ENCODE measurements around the gene POU4F3.

Gene POU4F3

GRCh38 chr5:146340260-146341081 lies 1.8 kb downstream of the POU4F3 start:
- peak; percentile 69 for DNase-seq

- DNase-seq = no peak
Observed at GRCh38 chr5:146341854-146342253, 3.2 kb downstream of the POU4F3 start.

- no peak for DNase-seq
Observed at GRCh38 chr5:146342519-146342881, 3.9 kb downstream of the POU4F3 start.

DNA sequence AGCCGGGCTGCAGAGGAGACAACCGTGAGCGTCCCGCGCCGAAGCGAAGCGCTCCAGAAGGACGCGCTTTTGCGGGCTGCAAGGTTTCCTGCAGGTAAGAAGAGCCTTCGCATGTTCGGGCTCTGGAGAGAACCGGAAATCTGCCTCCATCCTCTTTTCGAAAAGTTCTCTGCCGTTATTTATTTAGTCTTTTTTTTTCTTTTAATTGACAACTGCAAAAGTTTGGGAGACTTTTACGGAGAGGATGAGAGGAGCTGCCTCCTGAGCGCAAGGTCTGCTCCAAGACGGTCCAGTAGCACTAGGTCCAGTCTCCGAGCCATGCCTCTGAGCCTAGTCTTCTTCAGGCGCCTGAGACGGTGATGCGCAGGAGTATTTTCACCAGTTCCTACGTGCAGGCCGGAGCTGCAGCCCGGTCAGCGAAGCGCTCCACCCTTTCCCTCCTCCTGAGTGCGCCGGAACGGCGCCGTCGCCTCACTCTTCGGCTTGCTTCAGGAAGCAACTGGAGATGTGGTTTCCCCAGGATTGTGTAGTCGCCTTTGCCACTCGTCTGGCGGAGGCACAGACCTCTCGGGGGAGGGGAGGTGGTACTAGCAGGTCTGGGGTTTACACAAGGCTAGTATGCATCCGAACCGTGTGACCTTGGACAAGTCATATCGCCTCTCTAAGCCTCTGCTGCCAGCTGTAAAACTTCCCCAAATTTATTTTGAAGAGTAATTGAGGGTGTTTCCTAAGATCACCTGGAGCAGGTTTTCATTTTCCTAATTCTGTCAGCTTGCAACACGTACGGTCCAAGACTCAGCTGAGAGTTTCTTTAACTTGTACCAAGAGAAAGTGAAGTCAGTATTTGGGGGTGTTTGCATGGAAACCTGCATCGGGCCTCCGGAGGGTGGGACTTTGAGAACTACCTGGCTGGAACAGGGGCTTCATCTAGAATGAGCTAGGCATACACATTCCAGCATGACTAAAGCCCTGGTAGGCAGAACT lies 4.5 kb downstream of the POU4F3 start:
- no peak for DNase-seq

GRCh38 chr5:146344155-146345118 lies 5.8 kb downstream of the POU4F3 start:
- no peak for DNase-seq

DNA sequence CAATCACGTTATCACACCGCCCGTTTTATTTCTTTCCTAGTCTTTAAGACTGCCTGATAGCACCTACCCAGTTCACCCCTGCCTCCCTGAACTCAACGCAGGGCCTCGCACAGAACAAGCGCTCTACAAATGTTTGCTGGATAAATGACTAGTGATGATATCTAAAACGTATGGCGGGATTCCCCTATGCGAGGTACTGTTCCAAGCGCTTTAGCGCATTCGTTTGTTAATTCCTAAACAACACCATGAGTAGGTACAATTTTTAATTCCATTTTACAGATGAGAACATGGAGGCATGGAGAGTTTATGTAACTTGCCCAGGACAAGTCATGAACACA lies 6.6 kb downstream of the POU4F3 start:
- DNase-seq = no peak

- no peak for DNase-seq
Observed at GRCh38 chr5:146345578-146346366, 7.1 kb downstream of the POU4F3 start.

DNA sequence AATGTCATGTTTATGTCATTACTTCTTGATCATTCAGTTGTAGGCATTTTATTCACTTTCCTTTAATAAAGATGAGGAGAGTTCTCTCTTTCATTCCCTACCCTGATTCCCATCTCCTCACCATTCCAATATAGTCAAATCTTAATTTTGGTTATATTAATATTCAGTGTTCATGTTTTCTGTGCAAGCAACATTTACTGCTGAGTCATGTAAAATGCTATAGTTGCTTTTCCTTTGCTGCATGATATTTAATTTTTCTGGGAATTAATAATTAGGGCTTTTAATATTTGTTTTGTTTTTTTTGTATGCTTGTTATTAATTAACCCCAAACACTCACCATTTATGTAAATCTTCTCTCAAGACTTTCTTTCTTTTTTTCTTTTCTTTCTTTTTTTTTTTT lies 18.5 kb downstream of the POU4F3 start:
- no peak for DNase-seq

DNA sequence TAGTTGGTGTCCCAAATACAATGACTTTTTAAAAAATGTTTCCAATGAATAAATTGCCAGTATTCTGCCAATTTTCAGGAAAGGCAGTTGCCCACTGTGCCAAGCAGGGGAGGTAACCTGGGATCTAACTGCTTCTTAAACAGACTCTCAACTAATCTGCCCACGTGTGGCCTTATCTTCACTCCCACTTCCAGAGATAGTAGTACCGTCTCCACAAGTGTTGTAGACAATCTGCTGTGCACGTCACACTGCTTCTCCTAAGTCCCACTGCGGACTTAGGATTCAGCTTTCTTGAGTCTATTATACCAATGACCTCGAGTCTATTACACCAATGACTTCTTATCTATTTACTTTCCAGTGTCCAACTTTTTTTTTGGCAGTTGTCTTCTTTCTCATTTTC lies 21.2 kb downstream of the POU4F3 start:
- no peak for DNase-seq

DNA sequence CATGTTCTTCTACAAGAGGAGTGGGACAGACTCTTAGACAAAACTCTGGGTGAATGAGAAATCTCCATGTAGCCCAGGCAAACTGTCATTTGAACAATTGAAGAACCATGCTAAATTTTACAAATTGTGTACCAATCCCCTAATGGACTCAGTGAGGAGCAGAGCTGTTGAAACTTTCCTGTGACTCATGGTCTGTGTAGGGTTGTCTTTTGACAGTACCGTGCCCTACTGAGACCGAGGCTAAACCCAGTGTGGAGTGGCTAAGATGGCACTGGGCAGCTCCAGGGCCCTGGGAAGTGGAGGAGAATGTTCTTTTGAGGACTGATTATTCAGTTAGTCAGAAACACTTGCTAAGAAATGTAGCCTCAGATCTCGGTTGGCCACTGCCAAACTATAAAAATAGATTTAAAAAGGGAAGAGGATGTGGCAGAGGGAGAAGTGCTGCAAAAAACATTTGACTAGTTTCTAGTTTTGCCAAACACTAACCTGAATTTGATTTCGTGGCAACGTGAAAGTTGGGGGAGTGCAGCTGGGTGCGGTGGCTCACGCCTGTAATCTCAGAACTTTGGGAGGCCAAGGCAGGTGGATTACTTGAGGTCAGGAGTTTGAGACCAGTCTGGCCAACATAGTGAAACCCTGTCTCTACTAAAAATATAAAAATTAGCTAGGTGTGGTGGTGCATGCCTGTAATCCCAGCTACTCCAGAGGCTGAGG lies 24.7 kb downstream of the POU4F3 start:
- DNase-seq = no peak

DNA sequence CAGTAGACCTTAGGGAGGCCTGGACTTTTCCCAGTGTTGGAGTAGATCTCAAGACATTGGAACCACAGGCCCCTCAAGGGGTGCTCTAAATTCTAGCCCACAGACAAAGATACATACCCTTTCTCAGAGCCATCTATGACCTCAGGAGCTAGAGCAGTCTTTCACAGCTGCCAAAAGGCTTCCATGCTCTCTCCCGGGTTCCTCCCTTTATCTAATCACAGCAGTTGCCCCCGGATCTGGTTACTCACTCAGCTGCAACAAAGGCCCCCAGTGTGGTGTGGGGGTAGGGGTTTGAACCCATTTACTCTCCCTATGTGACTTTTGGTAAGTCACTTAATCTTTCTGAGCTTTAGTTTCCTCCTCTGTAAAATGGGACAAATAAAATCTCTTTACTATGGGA lies 27.0 kb downstream of the POU4F3 start:
- DNase-seq = no peak

DNA sequence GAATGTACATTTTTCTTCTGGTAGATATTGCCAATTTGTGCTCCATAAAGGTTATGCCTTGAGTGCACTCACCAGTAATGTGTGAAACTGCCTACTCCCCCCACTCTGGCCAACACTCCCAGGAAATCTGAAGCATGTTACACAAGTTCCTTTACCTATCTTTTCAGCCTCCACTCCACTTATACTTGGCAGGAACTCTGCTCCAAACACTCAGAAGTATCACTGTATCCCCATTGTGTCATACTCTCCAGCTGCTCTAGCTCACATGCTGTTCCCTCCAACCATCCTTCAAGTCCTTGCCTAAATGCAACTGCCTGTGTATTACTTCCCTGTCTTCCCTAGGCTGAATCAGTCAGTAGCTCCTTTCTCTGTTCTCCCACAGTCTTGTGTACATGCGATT lies 28.3 kb downstream of the POU4F3 start:
- DNase-seq = no peak

GRCh38 chr5:146368137-146368536 lies 29.5 kb downstream of the POU4F3 start:
- DNase-seq = no peak

- peak; percentile 57 for DNase-seq
Observed at GRCh38 chr5:146369691-146370090, 31.1 kb downstream of the POU4F3 start.

GRCh38 chr5:146376821-146377220 lies 38.2 kb downstream of the POU4F3 start:
- DNase-seq = no peak

GRCh38 chr5:146378986-146379385 lies 40.3 kb downstream of the POU4F3 start:
- no peak for DNase-seq

DNA sequence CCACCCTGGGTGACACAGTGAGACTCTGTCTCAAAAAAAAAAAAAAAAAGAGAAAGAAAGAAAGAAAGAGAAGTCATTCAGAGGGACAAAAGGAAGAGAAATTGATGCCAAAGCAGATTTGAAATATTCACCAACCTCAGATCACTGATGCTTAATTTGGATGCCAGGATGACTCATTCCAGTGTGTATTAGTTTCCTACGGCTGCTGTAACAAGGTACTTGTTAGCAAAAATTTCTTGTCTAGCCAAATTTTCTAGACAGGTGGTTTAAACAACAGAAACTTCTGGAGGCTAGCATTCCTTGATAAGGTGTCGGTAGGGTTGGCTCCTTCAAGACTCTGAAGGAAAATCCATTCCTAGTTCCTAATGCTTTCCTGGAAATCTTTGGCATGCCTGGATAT lies 42.1 kb downstream of the POU4F3 start:
- DNase-seq = no peak

DNA sequence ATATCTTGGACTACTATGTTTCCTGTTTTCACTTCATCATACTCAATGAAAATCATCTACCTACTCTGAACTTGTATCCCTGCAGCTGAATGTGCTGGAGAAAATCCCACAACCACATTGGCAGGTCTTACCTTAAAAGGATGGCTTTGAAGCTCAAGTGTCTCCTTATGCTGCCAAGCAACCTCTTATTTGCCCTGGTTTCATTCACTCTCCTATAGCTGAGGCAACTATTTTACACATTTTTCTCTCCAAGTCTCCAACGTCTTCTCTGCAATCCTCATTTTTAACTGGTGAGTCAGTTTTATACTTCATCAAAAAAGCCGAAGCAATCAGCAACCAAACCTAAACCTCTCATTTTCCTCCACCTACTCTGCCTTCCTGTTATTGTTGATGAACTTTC lies 49.7 kb downstream of the POU4F3 start:
- peak; percentile 3 for DNase-seq

DNA sequence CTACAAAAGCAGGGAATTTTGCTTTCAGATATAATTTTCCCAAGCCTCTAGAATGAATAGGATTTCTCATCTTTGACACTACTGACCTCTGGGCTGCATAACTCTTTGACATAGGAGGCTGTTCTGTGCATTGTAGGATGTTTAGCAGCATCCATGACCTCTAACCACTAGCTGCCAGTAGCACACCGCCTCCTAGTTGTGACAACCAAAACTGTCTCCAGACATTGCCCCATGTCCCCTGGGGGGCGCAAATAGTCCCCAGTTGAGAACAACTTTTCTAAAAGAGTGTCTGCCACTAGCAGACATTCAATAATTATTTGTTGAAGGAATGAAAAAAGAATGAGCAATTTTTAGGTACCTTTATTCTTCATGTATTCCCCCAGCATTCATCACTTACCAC lies 51.8 kb downstream of the POU4F3 start:
- no peak for DNase-seq

All from fibroblast of skin of back (primary cell).